IMR-90 (cell line): Measurements from ENCODE around the gene NAGLU. TPM values are rescaled to one million over a fixed set of nuclear protein-coding genes. Genes with fewer than 3 reads are reported as not detected.

ENCODE experiments used
- ATAC-seq: fragments of 200-7000 bp; cut with Tn5 transposase; 2 replicates; pipeline ENCODE4 v1.9.1; 2020; ENCODE audit warnings: low read depth, mild to moderate bottlenecking, moderate library complexity
- BruUV-seq: library from RNA; stranded (reverse); fragments of 400-500 nt; replicated peaks from 2 replicates; lab custom pipeline; 2021; lab: Mats Ljungman, UMichigan
- CTCF ChIA-PET: fragments of 300-600 bp; formaldehyde crosslinking; extraction: SDS; loops from one replicate; lab custom pipeline; 2021; ENCODE audit warnings: antibody characterized with exemption; lab: Yijun Ruan, JAX
- POLR2A ChIA-PET: fragments of 300-600 bp; sonication (Branson Sonifier 250); formaldehyde crosslinking; loops from one replicate; lab custom pipeline; 2022; ENCODE audit warnings: antibody characterized with exemption; ENCODE audit not compliant: unreplicated experiment; lab: Charles Lee
- DNase-seq: peaks from one replicate; pipeline ENCODE4 v3.0.0; 2013
- H2AFZ ChIP-seq: replicated peaks from 2 replicates; pipeline ENCODE3; 2013; ENCODE audit warnings: low read length, mild to moderate bottlenecking; ENCODE audit not compliant: poor library complexity
- H2AK5ac ChIP-seq: 2 replicates; pipeline ENCODE4 v1.6.1; 2013; ENCODE audit warnings: low read depth, low read length, inconsistent platforms
- H2AK9ac ChIP-seq: replicated peaks from 2 replicates; pipeline ENCODE3; 2013; ENCODE audit warnings: mild to moderate bottlenecking, low read depth, low read length, moderate library complexity; ENCODE audit not compliant: poor library complexity
- H2BK120ac ChIP-seq: 2 replicates; pipeline ENCODE4 v1.6.1; 2013; ENCODE audit warnings: low read depth, low read length, inconsistent platforms
- H2BK15ac ChIP-seq: 3 replicates; pipeline ENCODE4 v1.6.1; 2013; ENCODE audit warnings: low read depth, low read length, inconsistent platforms
- H2BK20ac ChIP-seq: 2 replicates; pipeline ENCODE4 v1.6.1; 2013; ENCODE audit warnings: low read depth, mild to moderate bottlenecking, inconsistent platforms, low read length, moderate library complexity
- H2BK5ac ChIP-seq: 2 replicates; pipeline ENCODE4 v1.6.1; 2013; ENCODE audit warnings: mild to moderate bottlenecking, low read depth, low read length, inconsistent platforms; ENCODE audit not compliant: poor library complexity, severe bottlenecking
- H3K14ac ChIP-seq: replicated peaks from 2 replicates; pipeline ENCODE4 v1.6.1; 2013; ENCODE audit warnings: low read depth, low read length, inconsistent platforms
- H3K18ac ChIP-seq: 2 replicates; pipeline ENCODE4 v1.6.1; 2013; ENCODE audit warnings: low read depth, low read length, control low read depth
- H3K23ac ChIP-seq: 2 replicates; pipeline ENCODE4 v1.6.1; 2013; ENCODE audit warnings: low read depth, low read length, inconsistent platforms
- H3K27ac ChIP-seq: 2 replicates; pipeline ENCODE4 v1.5.1; 2013; ENCODE audit warnings: mild to moderate bottlenecking, control low read depth, low read length; ENCODE audit not compliant: insufficient read depth
- H3K27me3 ChIP-seq: 2 replicates; pipeline ENCODE4 v1.6.1; 2013; ENCODE audit warnings: low read length; ENCODE audit not compliant: control insufficient read depth, insufficient read depth
- H3K36me3 ChIP-seq: 2 replicates; pipeline ENCODE4 v1.6.1; 2013; ENCODE audit warnings: low read length, mixed read lengths; ENCODE audit not compliant: control insufficient read depth, insufficient read depth
- H3K4ac ChIP-seq: 2 replicates; pipeline ENCODE4 v1.6.1; 2013; ENCODE audit warnings: low read depth, low read length, inconsistent platforms
- H3K4me1 ChIP-seq: 2 replicates; pipeline ENCODE4 v1.6.1; 2013; ENCODE audit warnings: low read length, mixed read lengths; ENCODE audit not compliant: control insufficient read depth, insufficient read depth
- H3K4me2 ChIP-seq: 2 replicates; pipeline ENCODE4 v1.6.1; 2013; ENCODE audit warnings: low read depth, mild to moderate bottlenecking, control low read depth, low read length, moderate library complexity
- H3K4me3 ChIP-seq: 2 replicates; pipeline ENCODE4 v1.5.1; 2013; ENCODE audit warnings: low read depth, mild to moderate bottlenecking, control low read depth, low read length, moderate library complexity; ENCODE audit not compliant: insufficient read depth
- H3K56ac ChIP-seq: 2 replicates; pipeline ENCODE4 v1.6.1; 2013; ENCODE audit warnings: low read length, inconsistent platforms; ENCODE audit not compliant: insufficient read depth; ENCODE audit errors: extremely low read depth
- H3K79me1 ChIP-seq, 2 experiments: 2 replicates each; pipeline ENCODE4 v1.6.1; 2013; ENCODE audit warnings: low read length in 2 of 2, inconsistent platforms in 1 of 2, low read depth in 1 of 2
- H3K9ac ChIP-seq: 2 replicates; pipeline ENCODE4 v1.6.1; 2013; ENCODE audit warnings: low read depth, low read length, control low read depth
- H3K9me1 ChIP-seq: 2 replicates; pipeline ENCODE4 v1.6.1; 2013; ENCODE audit warnings: low read length, inconsistent platforms; ENCODE audit not compliant: insufficient read depth
- H3K9me3 ChIP-seq: 2 replicates; pipeline ENCODE4 v1.6.1; 2013; ENCODE audit warnings: low read length; ENCODE audit not compliant: control insufficient read depth, insufficient read depth
- H4K20me1 ChIP-seq: 2 replicates; pipeline ENCODE4 v1.6.1; 2013; ENCODE audit warnings: low read length, inconsistent platforms; ENCODE audit not compliant: insufficient read depth
- H4K5ac ChIP-seq: 2 replicates; pipeline ENCODE4 v1.6.1; 2013; ENCODE audit warnings: mild to moderate bottlenecking, low read depth, low read length, control low read depth
- H4K8ac ChIP-seq, 2 experiments: 2 replicates each; pipeline ENCODE4 v1.6.1; 2013; ENCODE audit warnings: low read depth in 2 of 2, low read length in 2 of 2, control low read depth in 1 of 2, inconsistent platforms in 1 of 2
- H4K91ac ChIP-seq: 2 replicates; pipeline ENCODE4 v1.6.1; 2013; ENCODE audit warnings: low read depth, low read length, inconsistent platforms; ENCODE audit not compliant: insufficient read depth
- ELK1 ChIP-seq: fragments of 150-350 bp; IDR thresholded peaks from 2 replicates; pipeline ENCODE4 v1.6.1; 2016; ENCODE audit warnings: low read depth, mild to moderate bottlenecking, low read length, moderate library complexity, borderline replicate concordance
- RAD21 ChIP-seq: IDR thresholded peaks from 2 replicates; pipeline ENCODE4 v1.6.1; 2012; ENCODE audit warnings: low read length, improper control_type of control experiment
- RFX5 ChIP-seq: IDR thresholded peaks from 2 replicates; pipeline ENCODE4 v1.8.0; 2012; ENCODE audit warnings: low read depth, mild to moderate bottlenecking, low read length, moderate library complexity
- WGBS, 2 experiments: methylation state at CpG; one replicate each; pipeline versions ENCODE4 v1.1.5 to v1.1.7; 2013; ENCODE audit warnings: missing lambda C conversion rate in 2 of 2; ENCODE audit not compliant: insufficient read length in 1 of 2; ENCODE audit errors: extremely low coverage in 2 of 2; 5-methylcytosine and 5-hydroxymethylcytosine counted together
- dilution Hi-C: fragments of 300-500 bp; cut with HindIII; formaldehyde crosslinking; loops from one replicate; pipeline ENCODE4 v1.14.3; 2018; ENCODE audit warnings: low sequenced_read_pairs; ENCODE audit not compliant: unreplicated experiment
- in situ Hi-C: fragments of 300-500 bp; cut with MboI; formaldehyde crosslinking; loops from 3 replicates; pipeline ENCODE4 v1.14.3; 2019; ENCODE audit warnings: low sequenced_read_pairs, inconsistent platforms, mixed read lengths
- intact Hi-C: fragments of 100-400 bp; cut with micrococcal nuclease; formaldehyde crosslinking; loops from 2 replicates; pipeline ENCODE4 v1.10.0; 2022
- polyA plus RNA-seq, 3 experiments: library from polyadenylated mRNA; depleted of rRNA; stranded (reverse); fragments of >200 nt; gene quantifications; 2 replicates each; pipeline ENCODE4 v1.2.3, GENCODE V29; 2012; ENCODE audit warnings: low replicate concordance in 1 of 3
- total RNA-seq: library from RNA; depleted of rRNA; stranded (reverse); fragments of >200 nt; gene quantifications from 2 replicates; pipeline ENCODE4 v1.2.3, GENCODE V29; 2012
- TF ChIP-seq, protein P1 (sequence below): fragments of 150-350 bp; IDR thresholded peaks from 2 replicates; pipeline ENCODE4 v1.6.1; 2017; ENCODE audit warnings: mild to moderate bottlenecking, antibody characterized with exemption, low read length, low read depth

The NAGLU gene
- total and polyA plus RNA-seq, 2 of the 4 experiments (the other 2 are of a cell fraction), result 6.5 to 29.2 TPM

- Histone ChIP-seq H4K91ac (no peak overlapping the region), H3K79me1 (no peaks in the 10 kb centered on the region), H2BK5ac (no peak overlapping the region), H4K20me1 (no peaks in the 10 kb centered on the region), H3K9me1 (no peaks in the 10 kb centered on the region), H2BK20ac (no peak overlapping the region), H2BK120ac (no peak overlapping the region), H3K4ac (no peak overlapping the region), H2BK15ac (no peak overlapping the region), H4K5ac (no peak overlapping the region), H4K8ac (no peak overlapping the region), H3K36me3 (peaks cover 28% of the 10 kb centered on the region), H3K27ac (no peak overlapping the region), H3K23ac (no peak overlapping the region), H3K4me3 (no peak overlapping the region), H3K27me3 (no peaks in the 10 kb centered on the region), H3K56ac (no peak overlapping the region), H3K9me3 (no peaks in the 10 kb centered on the region), H3K4me1 (no peaks in the 10 kb centered on the region), H3K4me2 (no peak overlapping the region), H2AFZ (no peak overlapping the region), H3K9ac (no peak overlapping the region), H2AK9ac (no peak overlapping the region), H3K14ac (no peak overlapping the region), H3K18ac (no peak overlapping the region), H2AK5ac (no peak overlapping the region)
- in situ Hi-C loops (no loop called here), dilution Hi-C loops (no loop called here), intact Hi-C loops (loop anchor here (5.0 kb wide), 1 partner anchor 36 kb away; no protein-coding TSS in a partner anchor)
- ATAC-seq, result no peak
- TF ChIP-seq, protein P1, sequence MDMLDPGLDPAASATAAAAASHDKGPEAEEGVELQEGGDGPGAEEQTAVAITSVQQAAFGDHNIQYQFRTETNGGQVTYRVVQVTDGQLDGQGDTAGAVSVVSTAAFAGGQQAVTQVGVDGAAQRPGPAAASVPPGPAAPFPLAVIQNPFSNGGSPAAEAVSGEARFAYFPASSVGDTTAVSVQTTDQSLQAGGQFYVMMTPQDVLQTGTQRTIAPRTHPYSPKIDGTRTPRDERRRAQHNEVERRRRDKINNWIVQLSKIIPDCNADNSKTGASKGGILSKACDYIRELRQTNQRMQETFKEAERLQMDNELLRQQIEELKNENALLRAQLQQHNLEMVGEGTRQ, result no peak
- TF ChIP-seq RFX5 (no peak), RAD21 (no peak), ELK1 (no peak)
- BruUV-seq, result no TSS peak
- DNase-seq, result no peak
- WGBS, 2 experiments, result no CpG with 5 or more reads among the region's 1 CpG
- ChIA-PET POLR2A (no interaction called here), CTCF (interaction anchor here (0.6 kb wide), 1 partner anchor 361 kb away, joined by 4 read pairs; no protein-coding TSS in a partner anchor)
These were observed 33.1 kb upstream of the NAGLU start for GRCh38 chr17:42502926-42503325.
